Endothelial cell of umbilical vein (primary cell): ENCODE results near the gene RASGRF2. TPM values are rescaled to one million over a fixed set of nuclear protein-coding genes. Genes with fewer than 3 reads are reported as not detected.

ENCODE experiments used
- BruUV-seq: library from RNA; stranded (reverse); fragments of 400-500 nt; replicated peaks from 2 replicates; lab custom pipeline; 2021; lab: Mats Ljungman, UMichigan
- CTCF ChIA-PET: fragments of 300-600, 350-600 bp; sonication (Branson Sonifier 250); formaldehyde crosslinking; loops from one replicate; lab custom pipeline; 2021; ENCODE audit warnings: antibody characterized with exemption, inconsistent platforms; lab: Charles Lee
- POLR2A ChIA-PET: fragments of 300-600, 350-600 bp; sonication (Branson Sonifier 250); formaldehyde crosslinking; loops from one replicate; lab custom pipeline; 2021; ENCODE audit warnings: antibody characterized with exemption, inconsistent platforms; lab: Charles Lee
- DNase-seq: peaks from one replicate; pipeline ENCODE4 v3.0.0-alpha.2; 2011; ENCODE audit warnings: low read depth, low spot score
- FAIRE-seq: peaks from 2 replicates; lab custom pipeline; 2011; peaks lifted over from hg19 to GRCh38; lab: Jason Lieb, UNC
- H2AFZ ChIP-seq: 2 replicates; pipeline ENCODE4 v1.6.0; 2012; ENCODE audit warnings: low read depth, low read length, control low read depth, inconsistent platforms
- H3K27ac ChIP-seq: 2 replicates; pipeline ENCODE4 v1.5.1; 2011; ENCODE audit warnings: low read depth, mild to moderate bottlenecking, control low read depth, low read length, moderate library complexity; ENCODE audit not compliant: insufficient read depth
- H3K27me3 ChIP-seq, 2 experiments: 2 replicates each; pipeline versions ENCODE4 v1.6.0 to v1.6.1; 2011; ENCODE audit warnings: low read length in 2 of 2, mixed read lengths in 1 of 2; ENCODE audit not compliant: control insufficient read depth in 2 of 2, insufficient read depth in 2 of 2
- H3K36me3 ChIP-seq, 2 experiments: 2 replicates in 1 of 2; 3 replicates in 1 of 2; pipeline ENCODE4 v1.5.1; 2011; ENCODE audit warnings: low read length in 2 of 2, mild to moderate bottlenecking in 1 of 2, moderate library complexity in 1 of 2; ENCODE audit not compliant: control insufficient read depth in 2 of 2, insufficient read depth in 2 of 2; ENCODE audit errors: extremely low read depth in 1 of 2
- H3K4me1 ChIP-seq: 3 replicates; pipeline ENCODE4 v1.5.1; 2011; ENCODE audit warnings: mild to moderate bottlenecking, low read length; ENCODE audit not compliant: control insufficient read depth, insufficient read depth; ENCODE audit errors: extremely low read depth
- H3K4me2 ChIP-seq: 2 replicates; pipeline ENCODE4 v1.6.1; 2011; ENCODE audit warnings: low read length, control low read depth, mixed read lengths; ENCODE audit not compliant: insufficient read depth
- H3K4me3 ChIP-seq, 3 experiments: fragments of 200-600 bp in 1 of 3; sonication (generic), shearing (Covaris generic) in 1 of 3; replicated peaks in 1 of 3; 2 replicates each; pipeline ENCODE4 v1.5.1; 2011 to 2016; ENCODE audit warnings: control low read depth in 3 of 3, low read length in 3 of 3, mild to moderate bottlenecking in 2 of 3, inconsistent platforms in 1 of 3, low read depth in 1 of 3, moderate library complexity in 1 of 3; ENCODE audit not compliant: insufficient read depth in 1 of 3
- H3K79me2 ChIP-seq: 2 replicates; pipeline ENCODE4 v1.6.0; 2012; ENCODE audit warnings: low read length, inconsistent platforms; ENCODE audit not compliant: control insufficient read depth, insufficient read depth
- H3K9ac ChIP-seq: replicated peaks from 2 replicates; pipeline ENCODE3; 2011; ENCODE audit warnings: low read length, control low read depth; ENCODE audit not compliant: insufficient read depth; ENCODE audit errors: extremely low read depth
- H3K9me1 ChIP-seq: replicated peaks from 3 replicates; pipeline ENCODE4 v1.6.0; 2011; ENCODE audit warnings: mild to moderate bottlenecking, low read length; ENCODE audit not compliant: control insufficient read depth, insufficient read depth; ENCODE audit errors: extremely low read depth
- H3K9me3 ChIP-seq: replicated peaks from 2 replicates; pipeline ENCODE4 v1.5.1; 2012; ENCODE audit warnings: low read length, inconsistent platforms; ENCODE audit not compliant: control insufficient read depth, insufficient read depth
- H4K20me1 ChIP-seq: replicated peaks from 2 replicates; pipeline ENCODE3; 2011; ENCODE audit warnings: mild to moderate bottlenecking, low read length; ENCODE audit not compliant: control insufficient read depth, insufficient read depth; ENCODE audit errors: extremely low read depth
- EZH2 ChIP-seq: IDR thresholded peaks from 2 replicates; pipeline ENCODE4 v1.6.1; 2012; ENCODE audit warnings: borderline replicate concordance, low read depth, mild to moderate bottlenecking, moderate library complexity, low read length, inconsistent platforms; ENCODE audit not compliant: severe bottlenecking
- FOS ChIP-seq: IDR thresholded peaks from 2 replicates; pipeline ENCODE4 v1.6.1; 2011; ENCODE audit warnings: mild to moderate bottlenecking, low read length, moderate library complexity, borderline replicate concordance; ENCODE audit not compliant: insufficient read depth
- GATA2 ChIP-seq: IDR thresholded peaks from 2 replicates; pipeline ENCODE4 v1.7.0; 2011; ENCODE audit warnings: low read depth, mild to moderate bottlenecking, moderate library complexity, mixed read lengths, low read length; ENCODE audit not compliant: insufficient read length, insufficient read depth
- JUN ChIP-seq: IDR thresholded peaks from 2 replicates; pipeline ENCODE4 v1.6.1; 2011; ENCODE audit warnings: borderline replicate concordance, low read depth; ENCODE audit not compliant: insufficient read length, insufficient read depth
- MYC ChIP-seq: IDR thresholded peaks from one replicate; pipeline ENCODE4 v1.6.1; 2011; ENCODE audit warnings: mild to moderate bottlenecking, low read depth, low read length
- POLR2A ChIP-seq: IDR thresholded peaks from 2 replicates; pipeline ENCODE4 v1.6.1; 2012; ENCODE audit warnings: low read depth, mild to moderate bottlenecking, control low read depth, low read length
- POLR2AphosphoS5 ChIP-seq: IDR thresholded peaks from 2 replicates; pipeline ENCODE4 v1.6.1; 2012; ENCODE audit warnings: low read depth, mild to moderate bottlenecking, control low read depth, low read length, moderate library complexity; ENCODE audit not compliant: insufficient read depth
- dilution Hi-C: fragments of 300-500 bp; cut with MboI; formaldehyde crosslinking; loops from one replicate; pipeline ENCODE4 v1.15.0; 2019; ENCODE audit warnings: low sequenced_read_pairs; ENCODE audit not compliant: extremely low pct_ligation_motif_present
- intact Hi-C: fragments of 100-400 bp; cut with micrococcal nuclease; formaldehyde crosslinking; loops from one replicate; pipeline ENCODE4 v1.10.0; 2022
- polyA plus RNA-seq, 4 experiments: library from polyadenylated mRNA; depleted of rRNA in 3 of 4; stranded (reverse) in 3 of 4; unstranded in 1 of 4; fragments of >200 nt; gene quantifications; 2 replicates each; pipeline versions ENCODE4 v1.2.1 to v1.2.3, GENCODE V29; 2011 to 2012; ENCODE audit warnings: missing spikeins in 1 of 4
- total RNA-seq: library from RNA; stranded (reverse); gene quantifications from 2 replicates; pipeline ENCODE4 v1.2.3, GENCODE V29; 2021
- TF ChIP-seq, protein P1 (sequence below), 2 donors: IDR thresholded peaks; 1 replicate in 1 of 2; 2 replicates in 1 of 2; pipeline ENCODE4 v1.5.1; 2011; ENCODE audit warnings: low read length in 2 of 2, mild to moderate bottlenecking in 2 of 2, moderate library complexity in 2 of 2, control low read depth in 1 of 2, inconsistent platforms in 1 of 2, low read depth in 1 of 2; ENCODE audit not compliant: insufficient read depth in 1 of 2; ENCODE audit errors: extremely low read depth in 1 of 2
- TF ChIP-seq, protein P2 (sequence below): IDR thresholded peaks from 2 replicates; pipeline ENCODE4 v1.6.1; 2011; ENCODE audit not compliant: insufficient read depth, insufficient read length

The RASGRF2 gene
- total and polyA plus RNA-seq, 2 donors (not counting 3 experiments of a cell fraction or from before 2014, with no cell fraction given), result 0.41 to 4.0 TPM

DNA sequence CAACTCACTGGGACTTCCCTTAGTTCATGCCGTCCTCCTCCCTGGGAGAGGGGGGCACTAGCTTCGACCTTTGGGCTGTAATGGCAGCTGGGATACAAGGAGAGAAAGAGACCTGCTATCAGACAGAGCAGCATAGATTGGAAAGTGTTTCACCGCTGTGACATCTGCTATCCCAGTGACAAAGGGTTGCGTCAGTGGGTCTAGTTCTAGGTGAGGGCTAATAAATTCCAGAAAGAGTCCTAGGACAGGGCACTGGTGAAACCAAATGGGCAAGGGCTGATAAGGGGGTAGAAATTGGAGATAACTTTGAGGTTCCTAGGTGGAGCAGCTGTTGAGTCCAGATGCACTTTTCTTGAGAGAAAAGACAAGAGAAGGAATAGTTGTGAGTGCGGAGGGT lies 62.5 kb downstream of the RASGRF2 start:
- no TSS peak for BruUV-seq
- Histone ChIP-seq H3K4me2 (no peak overlapping the region), H3K9me1 (no peaks in the 10 kb centered on the region), H3K4me1 (no peaks in the 10 kb centered on the region), H3K9me3 (no peaks in the 10 kb centered on the region), H3K9ac (no peak overlapping the region), H4K20me1 (no peaks in the 10 kb centered on the region), H3K36me3 (no peaks in the 10 kb centered on the region), H3K4me3 (no peak overlapping the region), H3K27ac (no peak overlapping the region), H3K27me3 (peaks cover 0 to 6% of the 10 kb centered on the region in 2 experiments), H2AFZ (no peak overlapping the region), H3K79me2 (no peaks in the 10 kb centered on the region)
- dilution Hi-C loops (loop anchor here (25.0 kb wide), 1 partner anchor 210 kb away; no protein-coding TSS in a partner anchor), intact Hi-C loops (no loop called here)
- no peak for DNase-seq
- ChIA-PET CTCF (no interaction called here), POLR2A (no interaction called here)
- FAIRE-seq, result no peak
- TF ChIP-seq GATA2, result no peak
- no peak for TF ChIP-seq MYC
- TF ChIP-seq POLR2AphosphoS5, result no peak
- no peak for TF ChIP-seq JUN
- no peak for TF ChIP-seq FOS
- TF ChIP-seq EZH2, result no peak
- TF ChIP-seq POLR2A, result no peak
- TF ChIP-seq, protein P1, sequence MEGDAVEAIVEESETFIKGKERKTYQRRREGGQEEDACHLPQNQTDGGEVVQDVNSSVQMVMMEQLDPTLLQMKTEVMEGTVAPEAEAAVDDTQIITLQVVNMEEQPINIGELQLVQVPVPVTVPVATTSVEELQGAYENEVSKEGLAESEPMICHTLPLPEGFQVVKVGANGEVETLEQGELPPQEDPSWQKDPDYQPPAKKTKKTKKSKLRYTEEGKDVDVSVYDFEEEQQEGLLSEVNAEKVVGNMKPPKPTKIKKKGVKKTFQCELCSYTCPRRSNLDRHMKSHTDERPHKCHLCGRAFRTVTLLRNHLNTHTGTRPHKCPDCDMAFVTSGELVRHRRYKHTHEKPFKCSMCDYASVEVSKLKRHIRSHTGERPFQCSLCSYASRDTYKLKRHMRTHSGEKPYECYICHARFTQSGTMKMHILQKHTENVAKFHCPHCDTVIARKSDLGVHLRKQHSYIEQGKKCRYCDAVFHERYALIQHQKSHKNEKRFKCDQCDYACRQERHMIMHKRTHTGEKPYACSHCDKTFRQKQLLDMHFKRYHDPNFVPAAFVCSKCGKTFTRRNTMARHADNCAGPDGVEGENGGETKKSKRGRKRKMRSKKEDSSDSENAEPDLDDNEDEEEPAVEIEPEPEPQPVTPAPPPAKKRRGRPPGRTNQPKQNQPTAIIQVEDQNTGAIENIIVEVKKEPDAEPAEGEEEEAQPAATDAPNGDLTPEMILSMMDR (IDR thresholded peaks at IDR 0.05; ENCODE audit: extremely low read depth in 1 of 2, insufficient read depth in 1 of 2, low read depth in 1 of 2, low read length in 2 of 2), result no peak
- TF ChIP-seq, protein P2, sequence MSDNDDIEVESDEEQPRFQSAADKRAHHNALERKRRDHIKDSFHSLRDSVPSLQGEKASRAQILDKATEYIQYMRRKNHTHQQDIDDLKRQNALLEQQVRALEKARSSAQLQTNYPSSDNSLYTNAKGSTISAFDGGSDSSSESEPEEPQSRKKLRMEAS, result no peak
